ENCODE measurements around the gene ULK1.

ULK1 gene

GRCh38 chr12:131921866-131922769 lies 27.7 kb downstream of the ULK1 start:
- no peak for DNase-seq

DNA sequence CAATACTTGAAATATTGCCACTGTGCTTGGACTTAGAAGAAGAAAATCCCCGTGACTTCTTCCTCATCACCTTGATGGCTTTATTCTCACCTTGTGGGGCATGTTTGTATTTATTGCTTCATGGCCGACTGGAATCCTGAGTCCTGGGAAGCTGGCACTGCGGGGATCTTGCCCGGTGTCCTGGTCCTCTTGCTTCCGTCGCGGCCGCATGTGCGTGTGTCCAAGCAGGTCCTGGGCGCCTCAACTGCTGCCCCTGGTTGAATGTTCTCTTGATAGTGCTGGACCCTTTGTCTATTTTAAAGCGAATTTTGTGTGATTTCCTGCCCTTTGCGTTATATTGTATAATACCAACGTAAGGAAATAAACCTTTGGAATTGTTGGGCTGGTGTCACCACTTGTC lies 28.4 kb downstream of the ULK1 start:
- DNase-seq, result no peak

DNA sequence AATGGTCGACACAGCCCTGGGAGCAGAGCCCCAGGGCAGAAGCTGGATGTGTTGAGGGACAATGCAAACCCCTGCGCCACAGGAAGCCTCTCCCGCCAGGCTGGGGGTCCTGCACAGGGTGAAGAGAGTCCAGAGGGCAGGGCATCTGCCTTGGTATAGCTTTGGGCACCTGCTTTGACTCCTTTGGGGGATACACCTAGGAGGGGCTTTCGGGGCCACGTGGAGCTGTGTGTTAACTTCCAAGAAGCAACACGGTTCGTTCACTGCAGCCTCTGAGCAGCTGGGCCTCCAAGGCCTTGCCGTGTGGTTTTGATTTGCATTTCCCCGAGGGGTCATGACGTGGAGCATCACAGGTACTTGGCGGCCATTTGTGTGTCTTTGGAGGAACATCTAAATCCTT lies 28.8 kb downstream of the ULK1 start:
- no peak for DNase-seq

- DNase-seq, result no peak
Observed at GRCh38 chr12:131927110-131928079, 33.0 kb downstream of the ULK1 start.

GRCh38 chr12:131928080-131928710 lies 33.8 kb downstream of the ULK1 start:
- no peak for DNase-seq

DNA sequence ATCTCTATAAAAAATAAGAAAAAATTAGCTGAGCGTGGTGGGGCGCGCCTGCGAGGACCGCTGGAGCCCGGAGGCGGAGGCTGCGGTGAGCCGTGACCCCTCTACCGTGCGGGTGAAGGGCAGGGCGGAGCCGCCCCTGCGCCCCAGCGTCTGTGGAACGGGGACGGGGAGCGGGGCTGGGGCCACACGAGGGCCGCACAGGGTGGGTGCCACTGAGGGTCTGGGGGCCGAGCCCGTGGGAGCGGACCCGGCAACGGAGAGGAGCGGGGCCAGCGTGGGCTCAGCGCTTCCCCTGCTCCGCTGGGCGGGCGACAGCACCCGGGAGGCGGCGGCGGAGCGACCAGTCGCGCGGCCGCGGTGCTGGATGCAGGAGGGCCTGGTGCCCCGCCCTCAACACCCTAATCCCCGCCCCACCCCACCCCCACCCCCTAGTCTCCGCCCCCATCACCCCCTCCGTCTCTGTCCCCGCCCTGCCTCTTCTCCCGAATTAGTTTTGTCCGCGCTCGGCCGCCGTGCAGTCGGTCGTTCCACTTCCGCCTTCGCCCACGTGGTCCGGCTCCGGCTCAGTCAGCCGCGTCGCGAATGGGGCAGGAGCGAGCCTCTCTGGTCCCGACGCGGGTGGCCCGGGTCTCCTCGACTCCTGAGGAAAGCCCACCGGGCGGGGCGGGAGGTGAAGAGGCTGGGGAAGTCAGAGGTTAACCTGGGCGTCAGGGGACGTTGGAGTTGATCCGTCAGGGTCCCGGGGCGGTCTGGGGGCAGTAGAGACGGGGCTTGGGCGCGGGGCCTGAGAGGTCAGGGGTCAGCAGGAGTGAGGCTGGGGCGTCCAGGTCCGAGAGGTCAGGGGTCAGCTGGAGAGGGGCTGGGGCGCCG lies 34.5 kb downstream of the ULK1 start, which contains the start of gene PUS1:
TSS of gene PUS1 (plus strand) at position 566 of the 870 bp plus-strand sequence. CDS start 447 bp downstream, outside the sequence.
- peak; percentile 95 for DNase-seq

DNA sequence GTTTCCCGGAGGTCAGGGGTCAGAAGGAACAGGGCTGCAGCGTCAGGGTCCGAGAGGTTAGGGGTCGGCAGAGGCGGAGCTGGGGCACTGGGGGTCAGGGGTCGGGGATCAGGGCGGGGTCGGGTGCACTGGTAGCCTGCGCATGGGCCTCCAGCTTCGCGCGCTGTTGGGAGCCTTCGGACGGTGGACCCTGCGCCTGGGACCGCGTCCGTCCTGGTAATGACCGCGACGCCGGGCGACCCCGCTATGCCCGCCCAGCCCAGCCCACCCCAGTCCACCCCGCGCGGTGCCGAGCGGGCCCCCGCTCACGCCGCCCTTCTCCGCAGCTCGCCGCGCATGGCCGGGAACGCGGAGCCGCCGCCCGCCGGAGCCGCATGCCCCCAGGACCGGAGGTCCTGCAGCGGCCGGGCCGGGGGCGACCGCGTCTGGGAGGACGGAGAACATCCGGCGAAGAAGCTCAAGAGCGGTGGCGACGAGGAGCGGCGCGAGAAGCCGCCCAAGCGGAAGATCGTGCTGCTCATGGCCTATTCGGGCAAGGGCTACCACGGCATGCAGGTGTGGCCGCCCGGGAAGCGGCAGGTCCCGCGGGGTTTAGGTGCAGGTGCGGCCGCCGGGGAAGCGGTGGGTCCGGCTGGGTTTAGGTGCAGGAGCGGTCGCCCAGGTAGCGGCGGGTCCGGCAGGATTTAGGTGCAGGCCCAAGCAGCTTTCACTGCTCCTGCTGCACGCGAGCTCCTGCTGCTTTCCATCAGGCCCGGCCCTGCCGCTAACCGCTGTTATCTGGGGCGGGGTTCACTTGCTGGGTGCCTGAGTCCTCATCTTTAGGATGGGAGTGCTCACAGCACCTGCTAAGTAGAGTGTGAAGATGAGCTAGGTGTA lies 35.4 kb downstream of the ULK1 start:
- peak; percentile 49 to 59 for DNase-seq

DNA sequence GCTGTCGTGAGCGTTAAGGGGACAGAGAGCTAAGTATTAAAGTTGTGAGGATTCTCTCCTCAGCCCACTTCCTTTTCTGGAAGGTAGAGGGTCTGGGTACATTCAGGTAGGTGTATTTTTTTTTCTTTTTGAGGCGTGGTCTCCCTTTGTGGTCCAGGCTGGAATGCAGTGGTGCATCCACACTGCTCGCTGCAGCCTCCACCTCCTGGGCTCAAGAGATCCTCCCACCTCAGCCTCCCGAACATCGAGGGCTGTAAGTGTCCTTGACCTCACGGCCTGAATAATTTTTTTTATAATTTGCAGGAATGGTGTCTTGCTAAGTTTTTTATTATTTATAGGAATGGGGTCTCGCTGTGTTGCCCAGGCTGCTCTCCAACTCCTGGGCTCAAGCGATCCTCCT lies 36.1 kb downstream of the ULK1 start:
- no peak for DNase-seq

DNA sequence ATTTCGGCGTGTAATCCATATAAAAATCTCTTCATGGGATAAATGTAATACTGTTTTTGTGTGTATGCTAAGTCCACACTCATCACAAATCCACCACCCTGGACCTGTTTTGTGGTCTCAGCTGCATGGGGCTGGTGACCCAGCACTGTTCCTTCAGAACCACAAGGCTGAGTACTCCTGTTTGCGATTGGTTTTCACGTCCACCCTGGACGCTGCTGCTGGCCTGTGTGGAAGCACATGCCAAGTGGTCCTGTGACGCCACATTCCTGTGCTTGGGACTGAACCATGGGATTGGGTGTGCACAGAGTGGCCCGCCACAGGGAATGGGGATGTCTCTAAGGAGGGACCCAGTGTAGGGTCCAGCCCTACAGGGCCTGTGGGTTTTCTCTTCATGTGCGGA lies 39.0 kb downstream of the ULK1 start:
- no peak for DNase-seq

DNA sequence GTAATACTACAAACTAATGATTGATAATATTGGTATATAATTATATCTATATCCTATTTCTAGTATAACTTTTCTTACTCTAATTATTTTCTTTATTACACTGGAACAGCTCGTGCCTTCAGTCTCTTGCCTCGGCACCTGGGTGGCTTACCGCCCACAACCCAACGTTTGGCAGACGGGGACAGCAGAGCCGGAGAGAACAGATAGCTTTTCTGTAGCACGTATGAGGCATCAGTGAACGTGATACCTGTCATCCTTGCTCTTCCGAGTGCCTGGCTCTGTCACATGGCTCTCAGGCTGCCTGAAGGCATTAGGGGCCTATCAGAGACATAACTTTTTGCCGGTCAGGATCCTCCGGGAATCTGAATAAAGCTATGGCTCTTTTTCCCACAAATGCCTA lies 40.1 kb downstream of the ULK1 start:
- no peak for DNase-seq

- DNase-seq, result no peak
Observed at GRCh38 chr12:131938082-131938481, 43.7 kb downstream of the ULK1 start.

DNA sequence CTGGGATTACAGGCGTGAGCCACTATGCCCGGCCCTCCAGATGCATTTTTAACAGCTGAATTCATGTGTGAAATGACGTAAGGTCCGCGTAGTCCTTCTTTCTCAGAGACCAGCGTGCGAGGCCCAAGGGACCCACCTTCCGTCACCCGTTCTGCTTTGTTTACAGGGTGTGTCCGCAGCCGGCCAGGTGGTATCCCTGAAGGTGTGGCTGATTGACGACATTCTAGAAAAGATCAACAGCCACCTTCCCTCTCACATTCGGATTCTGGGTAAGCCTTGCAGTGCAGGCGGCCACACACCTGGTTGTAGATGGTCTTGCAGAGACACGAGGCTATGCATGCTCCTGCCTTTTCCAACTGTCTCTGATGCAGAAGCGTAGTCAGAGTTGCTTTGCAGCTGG lies 44.6 kb downstream of the ULK1 start:
- DNase-seq, result no peak

DNA sequence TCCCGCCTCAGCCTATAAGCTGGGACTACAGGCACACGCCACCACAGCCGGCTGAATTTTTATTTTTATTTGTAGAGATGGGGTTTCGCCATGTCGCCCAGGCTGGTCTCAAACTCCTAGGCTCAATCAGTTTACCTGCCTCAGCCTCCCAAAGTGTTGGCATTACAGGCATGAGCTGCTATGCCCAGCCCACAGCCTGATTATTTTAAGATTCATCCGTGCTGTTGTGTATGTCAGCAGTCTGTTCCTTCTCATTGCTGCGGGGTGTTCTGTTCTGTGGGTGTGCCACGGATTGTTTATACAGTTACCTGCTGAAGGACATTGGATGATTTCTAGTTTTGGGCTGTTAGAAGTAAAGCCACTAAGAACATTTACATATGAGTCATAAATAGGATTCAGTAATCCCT lies 45.7 kb downstream of the ULK1 start:
- DNase-seq, result no peak

GRCh38 chr12:131941116-131941986 lies 46.9 kb downstream of the ULK1 start:
- DNase-seq, result no peak

- DNase-seq, result no peak
Observed at GRCh38 chr12:131941987-131942341, 47.5 kb downstream of the ULK1 start.

GRCh38 chr12:131942671-131943070 lies 48.2 kb downstream of the ULK1 start:
- no peak for DNase-seq

DNA sequence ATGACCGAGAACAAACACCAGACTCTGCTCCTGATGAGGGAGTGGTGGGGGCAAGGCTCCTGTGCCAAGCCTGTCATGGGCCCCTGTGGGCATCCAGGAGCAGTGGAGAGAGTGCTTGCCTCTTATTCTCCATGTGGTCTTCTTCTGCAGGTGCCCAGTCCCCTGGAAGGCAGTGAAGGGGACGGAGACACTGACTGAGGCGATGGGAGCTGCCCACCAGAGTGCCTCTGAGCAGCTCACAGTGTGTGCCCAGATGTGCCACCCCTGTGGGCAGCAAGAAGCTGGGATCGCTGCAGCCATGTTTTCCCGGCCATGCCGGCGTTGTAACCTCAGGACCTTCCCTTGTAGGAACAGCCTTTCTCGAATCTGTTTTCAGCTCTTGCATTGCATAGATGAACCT lies 49.0 kb downstream of the ULK1 start:
- DNase-seq, result no peak

DNA sequence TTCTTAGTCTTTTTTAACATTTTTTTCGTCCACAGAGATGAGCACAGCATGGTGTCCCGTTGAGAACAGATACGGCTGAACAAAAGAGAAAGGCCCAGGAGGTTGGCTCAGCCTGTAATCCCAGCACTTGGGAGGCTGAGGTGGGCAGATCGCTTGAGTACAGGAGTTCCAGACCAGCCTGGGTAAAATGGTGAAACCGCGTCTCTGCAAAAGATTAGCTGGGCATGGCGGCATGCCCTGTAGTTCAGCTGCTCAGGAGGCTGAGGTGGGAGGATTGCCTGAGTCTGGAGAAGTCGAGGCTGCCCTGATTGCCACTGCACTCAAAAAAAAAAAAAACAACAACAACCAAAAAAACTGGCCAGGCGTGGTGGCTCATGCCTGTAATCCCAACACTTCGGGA lies 49.5 kb downstream of the ULK1 start:
- peak in 1 of 2 experiments; percentile 11 for DNase-seq

GRCh38 chr12:131944601-131945251 lies 50.3 kb downstream of the ULK1 start:
- DNase-seq, result peak; percentile 20 to 26
